Measurements from ENCODE around the gene SHISA3. TPM values are rescaled to one million over a fixed set of nuclear protein-coding genes. Genes with fewer than 3 reads are reported as not detected.

Gene SHISA3
- total and polyA plus RNA-seq, 2 of the 8 experiments (the other 6 are each of a cell fraction or from before 2014, with no cell fraction given), result 2.0 to 9.3 TPM

- Histone ChIP-seq H2AK5ac (ENCODE audit: low read depth, low read length) (no peak overlapping the region), H3K27me3 (replicated peaks in 1 of 4; ENCODE audit: control insufficient read depth in 3 of 4, extremely low read depth in 1 of 4, insufficient read depth in 3 of 4, low read length in 3 of 4) (no peaks in the 10 kb centered on the region), H3K9me3 (ENCODE audit: insufficient read depth in 2 of 2, low read depth in 1 of 2, low read length in 1 of 2) (no peaks in the 10 kb centered on the region), H3K56ac (replicated peaks; ENCODE audit: insufficient read length, low read depth, low read length) (no peak overlapping the region), H2BK120ac (replicated peaks; ENCODE audit: low read depth, low read length) (no peak overlapping the region), H2AFZ (ENCODE audit: low read length) (no peak overlapping the region), H3K27ac (ENCODE audit: low read depth, low read length) (no peak overlapping the region), H3K79me1 (ENCODE audit: low read depth, low read length) (no peaks in the 10 kb centered on the region), H3K14ac (ENCODE audit: insufficient read length) (no peak overlapping the region), H3K36me3 (ENCODE audit: control insufficient read depth in 2 of 4, insufficient read depth in 4 of 4, low read length in 3 of 4) (no peaks in the 10 kb centered on the region), H3K79me2 (ENCODE audit: control insufficient read depth in 1 of 2, insufficient read depth in 2 of 2, low read length in 2 of 2) (no peaks in the 10 kb centered on the region), H4K91ac (replicated peaks; ENCODE audit: insufficient read length, low read length) (no peak overlapping the region), H3K4me3 (ENCODE audit: extremely low read depth in 1 of 4, insufficient read depth in 2 of 4, low read depth in 3 of 4, low read length in 4 of 4) (no peak overlapping the region), H4K8ac (ENCODE audit: extremely low read depth, insufficient read depth, low read length) (no peak overlapping the region), H3K4ac (replicated peaks; ENCODE audit: insufficient read length, low read depth, low read length) (no peak overlapping the region), H2BK15ac (ENCODE audit: low read length) (no peak overlapping the region), H3K4me1 (replicated peaks in 1 of 4; ENCODE audit: control insufficient read depth in 3 of 4, insufficient read depth in 4 of 4, low read length in 3 of 4) (0 out of 7 replicates have a peak, but pooled peaks cover 0 to 2% (median 0%) of the 10 kb centered on the region in 4 experiments), H3K4me2 (ENCODE audit: insufficient read depth in 1 of 2, low read depth in 2 of 2, low read length in 2 of 2) (no peak overlapping the region), H4K20me1 (replicated peaks in 1 of 2; ENCODE audit: control insufficient read depth in 1 of 2, insufficient read depth in 2 of 2, low read length in 2 of 2) (no peaks in the 10 kb centered on the region), H3K18ac (ENCODE audit: extremely low read depth, low read length) (no peak overlapping the region), H2BK12ac (ENCODE audit: low read depth, low read length) (no peak overlapping the region), H2BK5ac (ENCODE audit: low read depth, low read length) (no peak overlapping the region), H4K5ac (ENCODE audit: insufficient read length, low read depth, low read length) (no peak overlapping the region), H3K23me2 (ENCODE audit: low read depth, low read length) (no peaks in the 10 kb centered on the region), H2BK20ac (ENCODE audit: low read length) (no peak overlapping the region), H3K9ac (replicated peaks in 1 of 4; ENCODE audit: extremely low read depth in 1 of 4, low read depth in 3 of 4, low read length in 3 of 4) (no peak overlapping the region), H3K23ac (ENCODE audit: insufficient read length) (no peak overlapping the region)
- ChIA-PET CTCF (ENCODE audit: partially characterized antibody) (no interaction called here), POLR2A (ENCODE audit: partially characterized antibody) (no interaction called here)
- 97% methylated on average over 2 of the region's 2 CpGs; no CpG with 5 or more reads in 1 of the 2 experiments for WGBS, 2 experiments (ENCODE audit: extremely low coverage in 1 of 2, insufficient coverage in 1 of 2, insufficient read length in 1 of 2, insufficient replicate concordance in 2 of 2, low coverage in 1 of 2, low lambda C conversion rate in 2 of 2, missing lambda C conversion rate in 1 of 2)
- DNase-seq (ENCODE audit: low read depth in 1 of 2, low spot score in 2 of 2) (no peak), FAIRE-seq (no peak)
- TF ChIP-seq CREB1 (IDR thresholded peaks at IDR 0.05) (no peak), KDM1A (IDR thresholded peaks at IDR 0.05; ENCODE audit: borderline replicate concordance, low read length) (no peak), POLR2AphosphoS5 (IDR thresholded peaks at IDR 0.05; ENCODE audit: low read depth, low read length) (no peak), POU5F1 (IDR thresholded peaks at IDR 0.05; ENCODE audit: low read depth, low read length) (no peak), CHD2 (IDR thresholded peaks at IDR 0.05; ENCODE audit: low read length) (no peak), CBX8 (IDR thresholded peaks at IDR 0.05; ENCODE audit: borderline replicate concordance, low read depth, low read length) (no peak), CTBP2 (IDR thresholded peaks at IDR 0.05; ENCODE audit: borderline replicate concordance, insufficient read depth, insufficient read length, low read length) (no peak)
Measured at GRCh38 chr4:42442601-42443000, 45.3 kb downstream of the SHISA3 start.
